Measurements from ENCODE around the gene ASGR1.

DNA sequence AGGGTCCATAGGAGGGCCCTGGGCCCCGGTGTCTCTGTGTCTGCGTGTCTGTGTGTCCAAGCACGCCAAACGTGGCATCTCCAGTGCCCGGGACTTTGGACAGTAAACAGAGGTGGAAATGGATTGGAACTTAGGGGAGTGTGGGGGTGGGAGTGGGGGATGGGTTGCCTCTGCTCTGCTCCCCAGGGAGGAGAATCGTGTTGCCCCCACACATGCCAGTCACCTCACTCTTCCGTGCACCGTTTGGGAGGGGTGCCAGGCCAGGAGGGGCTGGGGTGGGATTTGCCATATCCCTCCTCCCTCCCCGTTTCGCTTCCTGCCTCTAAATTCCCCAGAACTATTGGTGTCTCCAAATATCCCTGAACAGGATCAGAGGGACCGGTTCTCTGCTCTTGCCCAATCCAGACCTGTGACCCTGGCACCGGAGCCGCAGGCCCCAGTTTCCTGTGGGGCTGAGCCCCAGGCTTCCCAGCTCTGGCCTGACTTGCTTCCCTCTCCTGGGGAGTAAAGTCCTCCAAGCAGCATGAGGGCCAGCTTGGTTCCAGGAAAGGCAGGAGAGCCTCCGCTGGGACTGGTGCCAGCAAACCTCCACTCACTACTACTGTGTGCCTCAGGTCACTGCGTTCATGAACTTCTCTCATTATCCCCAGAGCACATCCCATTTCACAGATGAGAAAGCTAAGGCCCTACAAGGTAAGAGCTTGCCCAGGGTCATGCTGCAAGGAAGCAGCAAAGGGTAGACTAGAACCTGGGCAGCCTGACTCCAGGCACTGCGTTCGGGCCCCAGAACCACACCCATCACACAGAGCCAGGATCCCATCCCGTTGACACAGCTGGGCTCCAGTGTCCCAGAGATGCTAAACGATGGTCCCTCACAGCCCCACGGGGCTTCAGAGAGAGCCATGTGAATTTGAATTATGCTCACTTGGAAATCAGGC, at the start of gene ASGR1:
- TF ChIP-seq, protein P1, sequence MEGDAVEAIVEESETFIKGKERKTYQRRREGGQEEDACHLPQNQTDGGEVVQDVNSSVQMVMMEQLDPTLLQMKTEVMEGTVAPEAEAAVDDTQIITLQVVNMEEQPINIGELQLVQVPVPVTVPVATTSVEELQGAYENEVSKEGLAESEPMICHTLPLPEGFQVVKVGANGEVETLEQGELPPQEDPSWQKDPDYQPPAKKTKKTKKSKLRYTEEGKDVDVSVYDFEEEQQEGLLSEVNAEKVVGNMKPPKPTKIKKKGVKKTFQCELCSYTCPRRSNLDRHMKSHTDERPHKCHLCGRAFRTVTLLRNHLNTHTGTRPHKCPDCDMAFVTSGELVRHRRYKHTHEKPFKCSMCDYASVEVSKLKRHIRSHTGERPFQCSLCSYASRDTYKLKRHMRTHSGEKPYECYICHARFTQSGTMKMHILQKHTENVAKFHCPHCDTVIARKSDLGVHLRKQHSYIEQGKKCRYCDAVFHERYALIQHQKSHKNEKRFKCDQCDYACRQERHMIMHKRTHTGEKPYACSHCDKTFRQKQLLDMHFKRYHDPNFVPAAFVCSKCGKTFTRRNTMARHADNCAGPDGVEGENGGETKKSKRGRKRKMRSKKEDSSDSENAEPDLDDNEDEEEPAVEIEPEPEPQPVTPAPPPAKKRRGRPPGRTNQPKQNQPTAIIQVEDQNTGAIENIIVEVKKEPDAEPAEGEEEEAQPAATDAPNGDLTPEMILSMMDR (IDR thresholded peaks at IDR 0.05), result no peak
- no peak for TF ChIP-seq POLR2A (IDR thresholded peaks at IDR 0.05)

Data from uterus (tissue), 2 donors.